NOMO-1 treated with dmso at 0.1 percent for 144 hours (cell line): ENCODE results near the gene PITPNM3.
"Not testable (repeated sequence)": the region's sequence is repeated elsewhere in the genome, so short reads cannot be mapped to it uniquely, and the experiment has no call there.

Experiments
- DNase-seq: peaks from one replicate; lab custom pipeline; 2025; ENCODE audit not compliant: unreplicated experiment; lab: John Stamatoyannopoulos, UW

PITPNM3 gene

DNA sequence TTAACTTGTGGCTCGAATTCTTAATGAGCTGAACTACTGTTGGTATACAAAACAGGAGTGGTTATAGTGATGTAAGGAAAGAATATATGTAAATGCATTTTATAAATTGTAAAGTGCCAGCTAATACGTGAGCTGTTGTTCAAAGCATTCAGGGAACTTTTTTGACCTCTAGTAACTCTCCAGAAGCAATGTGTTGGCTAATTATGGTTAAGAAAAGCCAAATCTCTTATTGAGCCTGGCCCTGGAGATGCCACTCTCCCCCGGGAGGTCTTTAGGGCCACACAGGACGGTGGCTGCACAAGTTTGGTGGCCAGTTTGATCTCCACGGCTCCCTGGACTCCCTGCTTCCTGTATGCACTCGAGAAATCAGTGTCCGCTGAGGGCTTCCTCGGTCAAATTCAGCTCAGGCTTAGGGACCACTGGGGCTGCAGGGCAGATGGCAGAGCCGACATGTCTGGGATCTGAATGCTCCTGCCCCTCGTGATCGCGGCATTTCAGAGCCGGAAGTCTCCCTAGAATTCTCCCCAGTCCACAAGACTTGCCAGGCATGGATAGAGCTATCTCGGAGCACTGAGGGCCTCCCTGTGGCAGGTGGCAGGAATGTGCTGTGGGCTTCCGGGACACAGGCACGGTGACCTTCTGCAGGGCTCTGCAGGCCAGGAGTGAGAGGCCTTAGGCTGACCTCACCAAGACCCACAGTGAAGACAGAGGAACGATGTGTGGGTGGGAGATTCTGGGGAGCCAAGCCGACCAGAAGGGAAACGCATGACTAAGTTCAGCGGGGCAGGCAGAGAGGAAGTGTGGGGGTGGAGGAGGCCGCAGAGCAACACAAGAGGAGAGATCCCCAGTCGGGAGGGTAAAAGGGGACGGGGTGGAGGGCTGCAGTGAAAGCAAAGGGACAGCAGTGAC lies 18.6 kb upstream of the PITPNM3 start:
- DNase-seq = peak; percentile 42

DNA sequence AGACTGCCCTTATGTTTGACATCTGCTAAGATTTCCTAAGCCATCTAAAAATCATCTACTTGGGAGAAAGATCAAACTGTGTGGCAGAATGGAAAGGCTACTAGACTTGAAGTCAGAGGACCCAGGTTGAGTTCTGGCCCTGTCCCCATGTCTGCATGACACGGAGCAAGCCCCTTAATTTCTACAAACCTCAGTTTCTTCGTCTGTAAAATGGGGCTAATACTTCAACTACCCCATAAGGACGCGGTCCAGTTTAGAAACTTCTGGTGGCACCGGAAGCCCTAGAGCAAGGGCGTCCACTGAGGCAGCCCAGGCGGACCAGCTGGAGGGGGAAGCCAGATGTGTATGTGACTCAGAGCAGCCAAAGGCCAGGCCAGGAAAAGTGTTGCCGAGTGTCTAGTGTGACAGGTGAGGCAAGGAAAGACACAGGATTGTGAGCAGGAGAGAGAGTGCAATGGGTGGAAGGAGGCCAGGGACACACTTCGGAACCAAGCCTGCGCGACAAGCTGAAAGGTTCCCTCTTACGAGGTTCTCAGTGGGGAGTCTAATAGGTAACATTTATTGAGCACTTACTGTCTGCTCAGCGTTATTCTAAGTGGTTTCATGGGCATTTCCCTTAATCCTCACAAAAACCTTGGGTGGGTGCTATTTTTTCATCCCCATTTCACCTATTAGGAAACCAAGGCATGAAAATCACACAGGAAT lies 17.8 kb upstream of the PITPNM3 start:
- no peak for DNase-seq

DNA sequence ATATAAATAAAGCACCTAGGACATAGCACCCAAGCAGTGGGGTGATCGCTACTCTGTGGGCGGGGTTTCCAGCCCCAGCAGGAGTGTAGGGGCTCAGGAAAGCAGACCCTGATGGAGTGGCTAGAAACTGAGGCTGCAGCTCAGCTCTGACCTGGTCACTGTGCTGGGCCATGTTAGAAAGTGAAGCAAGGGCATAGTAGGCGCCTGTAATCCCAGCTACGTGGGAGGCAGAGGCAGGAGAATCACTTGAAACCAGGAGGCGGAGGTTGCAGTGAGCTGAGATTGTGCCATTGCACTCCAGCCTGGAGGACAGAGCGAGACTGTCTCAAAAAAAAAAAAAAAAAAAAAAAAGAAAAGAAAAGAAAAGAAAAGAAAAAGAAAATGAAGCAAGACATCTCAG lies 17.1 kb upstream of the PITPNM3 start:
- DNase-seq = not testable (repeated sequence)

DNA sequence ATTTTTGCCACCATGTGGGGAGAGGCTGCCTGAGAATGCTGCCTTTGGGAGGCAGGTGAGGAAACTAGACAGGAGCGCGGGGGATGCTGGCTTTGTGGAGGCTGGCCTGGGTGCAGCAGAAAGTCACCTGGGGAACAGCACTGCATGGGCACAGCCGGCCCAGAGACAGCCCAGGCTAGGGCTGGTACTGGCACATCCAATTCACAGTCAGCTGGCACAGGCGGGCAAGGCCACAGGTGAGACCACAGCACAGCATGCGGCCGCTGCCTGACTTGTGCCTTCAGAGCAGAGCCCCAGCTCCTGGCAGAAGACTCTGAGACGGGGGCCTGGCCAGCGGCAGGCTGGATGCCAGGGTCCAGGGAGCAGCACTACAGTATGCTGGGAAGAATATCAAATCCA lies 16.6 kb upstream of the PITPNM3 start:
- DNase-seq = no peak

DNA sequence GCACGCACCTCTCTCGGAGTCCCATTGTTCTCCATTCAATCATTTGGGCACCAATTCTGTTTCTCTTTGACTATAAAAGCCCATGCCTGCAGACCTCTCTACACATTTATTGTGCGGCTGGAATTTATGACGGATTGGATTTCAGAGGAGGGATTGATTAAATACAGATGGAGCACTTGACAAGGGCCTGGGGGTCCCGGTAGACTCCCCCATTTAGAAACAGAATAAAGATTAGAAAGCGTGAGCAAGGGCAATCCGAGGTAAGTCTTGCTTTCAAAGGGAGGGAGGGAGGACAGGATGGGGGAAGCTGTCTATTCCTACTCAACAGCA lies 15.1 kb upstream of the PITPNM3 start:
- no peak for DNase-seq

DNA sequence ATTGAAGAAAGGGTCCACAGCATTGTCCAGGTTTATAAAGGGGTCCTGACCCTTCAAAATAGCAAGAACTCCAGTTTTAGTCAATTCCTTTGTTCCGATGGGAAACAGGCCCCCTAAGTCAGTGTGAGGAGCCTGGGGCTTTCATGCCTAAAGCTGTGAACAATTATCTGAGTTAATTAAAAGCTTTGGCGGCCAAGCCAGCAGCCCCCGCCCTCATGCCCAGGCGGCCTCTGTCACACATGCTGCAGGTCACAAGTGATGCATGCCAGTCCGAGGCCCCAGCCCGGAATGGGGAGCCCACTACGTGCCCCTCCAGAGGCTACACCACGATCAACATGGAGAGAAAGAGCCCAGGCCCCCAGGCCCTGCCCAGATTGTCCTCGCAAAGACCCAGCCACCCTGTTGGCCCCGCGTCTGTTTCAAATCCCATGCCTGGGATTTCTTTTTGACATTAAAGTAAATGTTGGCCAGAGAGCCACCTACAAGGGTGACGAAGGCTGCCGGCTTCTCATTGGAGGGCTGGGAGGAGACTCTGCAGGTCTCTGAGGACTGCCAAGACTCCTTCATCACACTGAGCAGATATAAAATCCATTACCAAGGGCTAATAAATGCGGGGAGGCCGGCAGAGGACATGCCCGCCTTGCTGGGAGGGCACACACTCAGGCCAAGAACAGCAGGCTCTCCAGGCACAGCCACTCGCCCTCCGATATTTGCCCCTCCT lies 14.5 kb upstream of the PITPNM3 start:
- DNase-seq = no peak

DNA sequence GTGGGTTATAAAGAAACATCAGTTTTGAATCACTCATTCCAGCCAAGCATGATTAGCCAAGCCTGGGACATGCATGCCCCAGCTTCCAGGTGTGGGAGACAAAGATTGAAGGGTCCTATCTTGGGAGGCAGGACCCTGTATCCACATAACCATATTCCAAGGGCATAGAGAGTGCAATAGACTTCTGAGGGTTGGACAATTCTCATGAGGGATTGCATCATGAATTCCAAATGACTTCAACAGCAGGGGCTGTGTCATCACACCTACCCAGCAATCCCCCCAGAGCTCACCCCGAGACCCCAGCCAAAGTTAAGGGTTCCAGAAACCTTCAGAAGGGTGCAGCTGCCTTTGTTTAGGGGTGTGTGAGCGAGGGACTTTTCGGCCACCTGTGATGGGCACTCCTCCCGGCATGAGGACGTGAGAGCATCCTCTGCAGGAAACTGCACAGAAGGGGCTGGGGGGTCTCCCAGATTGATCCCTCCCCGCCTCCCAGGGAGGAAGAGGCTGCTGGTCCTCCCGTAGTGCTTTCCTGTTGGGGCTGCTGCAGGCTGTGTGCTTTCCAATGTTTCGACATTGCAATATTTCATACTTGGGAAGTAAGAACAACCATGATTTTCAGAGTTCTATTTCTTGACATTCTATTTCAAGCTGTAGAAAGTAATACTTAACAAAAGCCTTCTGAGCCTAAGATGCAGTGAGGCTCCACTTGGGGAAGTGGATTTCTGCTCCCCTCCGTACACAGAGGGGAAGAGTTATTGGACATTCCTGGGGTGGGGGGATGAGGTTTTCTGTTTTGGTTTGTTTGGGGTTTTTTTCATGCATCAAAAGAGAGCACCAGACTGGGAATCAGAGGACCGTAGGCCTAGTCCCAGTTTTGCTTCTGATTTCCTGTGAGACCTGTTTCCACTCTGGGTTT lies 13.3 kb upstream of the PITPNM3 start:
- no peak for DNase-seq

DNA sequence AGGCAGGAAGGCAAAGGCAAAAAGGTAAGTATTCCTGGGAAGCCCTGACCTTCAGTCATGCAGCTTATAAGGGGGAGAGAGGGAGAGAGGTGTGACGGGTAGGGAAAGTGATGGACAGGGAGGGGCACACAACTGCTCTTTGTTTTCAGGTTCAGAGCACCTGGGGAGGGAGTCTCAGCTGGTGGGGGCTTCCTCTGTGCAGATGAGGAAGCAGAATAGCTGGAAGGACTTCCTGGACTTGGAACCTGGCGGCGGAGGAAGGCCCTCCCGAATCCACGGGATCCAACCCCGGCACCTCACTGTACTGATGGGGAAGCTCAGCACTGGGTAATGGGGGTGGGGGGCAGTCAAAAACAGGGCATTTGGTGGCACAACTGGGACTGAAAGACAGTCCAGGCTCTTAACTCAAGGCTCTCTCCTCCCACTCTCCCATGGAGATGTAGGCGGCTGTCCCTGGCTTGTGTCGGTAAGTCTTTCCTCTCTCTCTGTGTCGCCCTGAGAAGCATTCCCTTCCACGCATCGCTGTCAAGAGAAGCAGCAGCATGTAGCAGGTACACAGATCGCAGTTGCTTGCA lies 11.9 kb upstream of the PITPNM3 start:
- DNase-seq = no peak

DNA sequence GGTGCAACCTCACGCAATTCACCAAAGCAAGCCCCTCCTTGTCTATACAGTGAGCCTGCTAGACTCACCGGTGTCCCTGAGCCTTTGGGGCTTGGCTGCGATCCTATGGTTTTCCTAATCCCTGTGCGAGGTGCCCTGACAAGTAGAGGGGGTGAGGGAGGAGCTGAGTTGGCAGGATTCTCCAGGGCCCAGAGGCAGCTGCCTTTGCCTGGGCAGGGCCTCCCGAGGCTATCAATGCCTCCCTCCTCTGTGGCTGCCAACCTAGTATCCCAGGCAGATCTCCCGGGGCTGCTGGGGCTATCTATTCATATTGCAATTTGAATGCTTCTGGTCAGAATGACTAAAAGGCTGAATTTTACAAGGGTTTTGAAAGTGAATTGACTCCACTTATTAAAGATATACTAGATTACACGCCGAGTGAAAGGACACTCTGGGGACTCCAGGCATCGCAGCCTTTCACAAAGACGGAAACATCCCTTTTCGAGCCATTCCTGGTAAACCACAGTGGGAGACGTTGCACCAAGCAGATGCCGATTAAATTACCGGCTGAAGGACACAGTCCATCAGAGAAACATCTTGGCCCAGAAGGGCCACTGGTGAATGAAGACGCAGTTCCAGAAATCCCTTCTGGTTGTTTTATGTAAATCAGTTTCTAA lies 11.3 kb upstream of the PITPNM3 start:
- no peak for DNase-seq

DNA sequence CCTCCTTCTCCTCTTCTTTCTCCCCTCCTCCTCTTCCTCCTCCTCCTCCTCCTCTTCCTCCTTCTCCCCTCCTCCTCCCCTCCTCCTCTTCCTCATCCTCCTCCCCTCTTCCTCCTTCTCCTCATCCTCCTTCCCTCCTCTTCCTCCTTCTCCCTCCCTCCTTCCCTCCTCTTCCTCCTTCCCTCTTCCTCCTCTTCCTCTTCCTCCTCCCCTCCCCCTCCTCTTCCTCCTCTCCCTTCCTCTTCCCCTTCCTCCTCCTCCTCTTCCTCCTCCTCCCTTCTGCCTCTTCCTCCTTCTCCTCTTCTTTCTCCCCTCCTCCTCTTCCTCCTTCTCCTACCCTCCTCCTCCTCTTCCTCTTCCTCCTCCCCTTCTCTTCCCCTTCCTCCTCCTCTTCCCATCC lies 5.1 kb upstream of the PITPNM3 start:
- no peak for DNase-seq

DNA sequence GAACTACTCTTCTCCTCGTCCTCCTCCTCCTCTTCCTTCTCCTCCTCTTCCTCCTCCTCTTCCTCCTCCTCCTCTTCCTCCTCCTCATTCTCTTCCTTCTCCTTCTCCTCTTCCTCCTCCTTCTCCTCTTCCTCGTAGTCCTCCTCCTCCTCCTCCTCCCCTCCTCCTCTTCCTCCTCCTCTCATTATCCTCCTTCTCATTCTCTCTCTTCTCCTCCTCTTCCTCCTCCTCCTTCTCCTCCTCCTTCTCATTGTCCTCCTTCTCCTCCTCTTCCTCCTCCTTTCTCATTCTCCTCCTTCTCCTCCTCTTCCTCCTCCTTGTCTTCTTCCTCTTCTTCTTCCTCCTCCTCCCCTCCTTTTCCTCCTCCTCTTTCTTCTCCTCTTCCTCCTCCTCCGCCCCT lies 4.1 kb upstream of the PITPNM3 start:
- no peak for DNase-seq

DNA sequence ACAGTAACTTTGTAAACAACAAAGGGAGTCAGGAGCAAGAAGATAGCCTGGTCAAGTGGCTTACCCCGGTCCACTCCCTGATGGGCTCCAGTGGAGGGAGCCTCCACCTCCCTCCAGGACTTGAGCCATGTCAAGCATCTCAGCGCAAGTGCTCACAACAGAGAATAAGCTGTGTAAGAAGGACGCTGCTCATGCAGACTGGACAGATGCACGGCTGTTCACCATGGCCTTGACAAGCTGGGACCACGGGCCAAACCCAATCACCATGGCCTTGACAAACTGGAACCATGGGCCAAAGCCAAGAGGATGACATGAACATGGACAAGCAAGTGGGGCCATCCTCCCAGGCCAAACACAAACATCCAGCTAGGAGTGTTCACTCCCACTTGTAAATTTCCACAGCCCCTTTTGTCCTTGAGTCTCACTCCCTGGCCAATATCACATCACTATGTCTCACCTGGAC lies 3.4 kb upstream of the PITPNM3 start:
- no peak for DNase-seq

DNA sequence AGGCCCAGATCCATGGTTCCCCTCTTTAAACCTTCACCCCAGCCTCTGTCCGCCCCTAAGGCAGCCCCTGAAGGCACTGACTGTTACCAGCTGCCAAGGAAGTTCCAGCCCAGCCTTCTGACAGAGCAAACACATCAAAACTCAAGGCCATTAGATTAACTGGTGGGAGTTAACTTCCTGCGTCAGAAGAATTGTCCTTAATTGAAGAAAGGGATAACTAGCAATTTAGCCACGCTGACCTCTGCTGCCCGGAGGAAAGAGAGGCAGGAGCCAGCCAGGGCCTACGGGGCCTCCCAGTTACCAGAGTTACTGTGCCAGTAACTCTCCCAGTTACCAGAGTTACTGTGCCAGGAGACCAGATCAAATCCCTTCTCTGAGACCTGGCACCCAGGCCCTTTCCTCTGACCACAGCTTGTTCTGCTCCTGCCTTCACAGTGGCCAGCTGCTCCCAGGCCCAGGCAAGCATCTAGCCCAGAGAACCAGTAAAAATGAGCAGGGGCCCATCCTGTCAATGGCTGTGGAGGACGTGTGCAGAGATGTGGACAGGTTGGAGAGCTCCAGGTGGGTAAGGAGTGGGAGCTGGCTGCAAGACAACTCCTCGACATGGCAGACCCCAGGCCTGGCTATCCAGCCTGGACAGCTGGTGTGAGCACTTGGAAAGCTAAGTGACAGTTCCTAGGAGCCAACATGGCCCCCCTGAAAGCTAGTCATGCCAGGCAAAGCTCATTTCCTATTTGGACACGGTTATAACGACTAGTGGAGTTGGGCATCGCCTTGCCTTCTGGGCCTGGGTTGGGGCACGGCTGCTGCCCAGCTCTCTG lies 2.8 kb upstream of the PITPNM3 start:
- DNase-seq = no peak

DNA sequence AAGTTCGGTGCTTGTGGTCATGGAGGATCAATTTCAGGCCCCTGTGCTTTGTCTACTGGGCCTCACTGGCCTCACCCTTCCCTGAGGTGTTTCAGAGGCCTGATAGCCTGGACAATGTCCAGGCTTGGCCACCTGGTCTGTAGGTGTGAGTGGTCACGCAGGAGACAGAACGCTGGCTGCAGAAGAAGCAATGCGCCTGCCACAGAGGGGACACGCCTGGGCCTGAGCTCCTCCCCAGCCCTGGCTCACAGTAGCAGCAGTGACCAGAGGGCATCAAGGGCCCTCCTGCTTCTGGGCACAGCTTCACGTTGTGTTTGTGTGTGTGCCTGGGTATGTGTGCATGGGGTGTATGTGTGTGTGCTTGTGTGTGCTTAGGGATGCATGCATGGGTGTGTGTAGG lies 1.9 kb upstream of the PITPNM3 start:
- no peak for DNase-seq

DNA sequence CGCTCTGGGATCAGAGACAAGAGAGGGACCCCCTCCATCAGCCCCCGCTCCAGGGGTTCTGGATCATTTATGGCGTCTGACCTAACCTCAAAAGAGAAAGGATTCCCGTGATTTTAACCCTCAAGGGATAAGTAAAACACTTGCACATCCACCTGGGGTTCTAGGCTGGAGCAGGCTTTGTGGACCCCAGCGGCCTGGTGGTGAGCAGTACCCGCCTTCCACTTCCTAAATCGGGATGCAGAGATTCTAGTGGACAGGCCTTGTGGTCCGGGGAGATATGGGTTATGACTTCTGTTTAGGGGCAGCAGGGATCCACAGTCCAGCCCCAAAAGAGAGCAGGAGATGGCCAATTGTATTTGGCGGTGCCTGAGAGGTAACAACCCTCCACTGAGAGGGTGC lies 684 bp upstream of the PITPNM3 start:
- no peak for DNase-seq

DNA sequence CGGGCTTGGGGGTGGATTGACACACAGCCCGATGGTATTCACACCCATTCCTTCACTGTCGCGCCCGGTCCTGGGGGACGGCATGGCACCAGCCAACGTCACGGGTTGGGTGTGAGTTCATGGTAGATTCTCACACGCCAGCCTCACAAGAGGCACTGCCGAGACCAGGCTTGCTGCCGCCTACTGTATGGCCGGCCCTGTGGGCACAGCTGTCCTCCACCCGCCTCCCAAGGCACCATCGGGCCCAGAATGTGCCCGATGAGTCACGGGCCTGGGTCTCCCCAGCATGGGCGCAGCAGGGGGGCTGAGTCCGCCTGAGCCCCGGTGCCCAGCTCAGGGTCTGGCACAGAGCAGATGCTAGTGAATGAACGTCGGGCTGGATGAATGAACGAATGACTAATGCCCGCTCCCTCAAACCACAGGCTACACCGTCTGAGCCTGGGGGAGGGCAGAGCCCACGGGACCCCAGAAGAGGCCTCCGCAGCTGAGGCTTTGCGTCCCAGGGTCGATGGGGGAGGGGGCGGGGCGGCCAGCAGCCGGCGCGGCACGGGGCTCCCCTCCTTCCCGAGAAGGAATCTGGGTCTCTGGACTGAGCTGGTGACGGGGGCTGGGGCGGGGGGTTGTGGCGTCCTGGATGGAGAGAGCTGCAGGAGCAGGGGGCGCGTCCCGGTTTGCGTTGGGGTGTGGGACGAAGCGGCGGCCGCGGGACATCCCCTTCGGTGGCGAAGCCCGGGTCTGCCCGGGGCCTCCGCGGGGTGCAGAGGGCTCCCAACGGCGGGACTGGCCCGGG lies 829 bp downstream of the PITPNM3 start:
- no peak for DNase-seq

DNA sequence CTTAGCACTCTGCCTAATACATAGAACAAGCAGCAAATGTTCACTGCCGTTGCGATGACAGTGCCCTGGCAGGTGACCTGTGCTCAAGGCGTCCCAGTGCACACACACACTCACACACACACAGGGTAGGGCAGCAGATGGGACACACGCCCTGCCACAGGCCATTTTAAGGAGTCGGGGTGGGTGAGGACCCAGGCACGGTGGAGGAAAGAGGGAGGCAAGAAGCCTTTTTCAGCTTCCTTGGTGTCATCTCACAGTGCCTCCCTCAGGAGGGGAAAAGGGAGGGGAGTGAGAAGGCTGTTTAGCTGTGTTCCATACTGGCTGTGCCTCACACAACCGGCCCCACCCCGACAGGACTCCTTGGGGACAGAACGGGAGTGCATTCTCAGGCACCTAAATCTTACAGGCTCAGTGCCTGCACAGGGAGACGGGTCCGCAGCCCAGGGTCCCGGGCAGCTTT lies 1.5 kb downstream of the PITPNM3 start:
- DNase-seq = no peak

DNA sequence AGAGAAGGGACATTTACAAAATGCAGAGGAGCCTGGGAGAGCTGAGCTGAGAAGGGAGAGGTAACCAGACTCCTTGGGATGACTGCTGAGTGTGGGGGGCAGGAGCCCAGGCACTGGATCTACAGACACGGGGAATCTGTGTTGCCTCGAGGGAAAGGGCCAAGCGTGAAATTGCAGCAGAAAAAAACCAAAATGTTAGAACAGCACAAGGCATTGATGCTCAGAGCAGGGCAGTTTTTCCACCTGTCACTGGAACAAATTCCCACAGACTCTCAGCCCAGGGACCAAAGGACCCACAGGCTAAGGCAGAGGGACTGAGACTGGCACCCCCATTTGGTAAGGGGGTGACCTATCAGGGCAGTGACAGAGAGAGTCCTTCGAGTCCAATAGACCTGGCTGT lies 2.0 kb downstream of the PITPNM3 start:
- DNase-seq = no peak
